Tibial nerve (tissue), 4 donors: ENCODE data around the gene MGLL. TPM values are rescaled to one million over a fixed set of nuclear protein-coding genes. Genes with fewer than 3 reads are reported as not detected.

Experiments
- DNase-seq, 2 donors: peaks; one replicate each; pipeline ENCODE4 v3.0.0-alpha.2; 2019; ENCODE audit warnings: low spot score in 2 of 2
- H3K27ac ChIP-seq, 4 donors: fragments of 200-600 bp; sonication (generic) in 3 of 4; one replicate each; pipeline ENCODE4 v1.5.1; 2017 to 2019; ENCODE audit warnings: mild to moderate bottlenecking in 1 of 4
- H3K27me3 ChIP-seq, 2 donors: fragments of 200-600 bp; sonication (generic) in 1 of 2; one replicate each; pipeline versions ENCODE4 v1.5.1 to v1.6.0; 2017 to 2019
- H3K36me3 ChIP-seq, 3 donors: fragments of 200-600 bp; sonication (generic); one replicate each; pipeline ENCODE4 v1.5.1; 2018 to 2019
- H3K4me1 ChIP-seq, 4 donors: fragments of 200-600 bp; sonication (generic) in 3 of 4; one replicate each; pipeline ENCODE4 v1.5.1; 2017 to 2019
- H3K4me3 ChIP-seq, 4 donors: fragments of 200-600 bp; sonication (generic) in 3 of 4; one replicate each; pipeline ENCODE4 v1.5.1; 2017 to 2019; ENCODE audit warnings: mild to moderate bottlenecking in 1 of 4, moderate library complexity in 1 of 4
- H3K9me3 ChIP-seq, 4 donors: fragments of 200-600 bp; sonication (generic) in 3 of 4; one replicate each; pipeline ENCODE4 v1.5.1; 2017 to 2019
- CTCF ChIP-seq, 5 experiments: fragments of 200-600 bp in 3 of 5; fragments of 450-650 bp in 2 of 5; sonication (generic) in 3 of 5; IDR thresholded peaks; one replicate each; pipeline ENCODE4 v1.5.1; 2016 to 2019; ENCODE audit warnings: antibody characterized with exemption in 5 of 5, mild to moderate bottlenecking in 3 of 5, moderate library complexity in 2 of 5
- EP300 ChIP-seq, 2 donors: sonication (generic); formaldehyde crosslinking; IDR thresholded peaks; one replicate each; pipeline ENCODE4 v1.6.1; 2017; ENCODE audit warnings: antibody characterized with exemption in 2 of 2, mild to moderate bottlenecking in 1 of 2
- POLR2A ChIP-seq, 2 donors: fragments of 450-650 bp; IDR thresholded peaks; one replicate each; pipeline ENCODE4 v1.6.1; 2017; ENCODE audit warnings: antibody characterized with exemption in 2 of 2, mild to moderate bottlenecking in 2 of 2, moderate library complexity in 2 of 2
- WGBS, 2 donors: methylation state at CpG; one replicate each; pipeline ENCODE4 v1.1.5; 2018; 5-methylcytosine and 5-hydroxymethylcytosine counted together
- total RNA-seq, 4 donors: library from RNA; depleted of rRNA; stranded (reverse); fragments of >200 nt; gene quantifications; one replicate each; pipeline ENCODE4 v1.1.0, GENCODE V29; 2016

Gene MGLL
- total RNA-seq, 4 donors from 2014 or later = 67.5 to 96.6 (median 86.1) TPM

DNA sequence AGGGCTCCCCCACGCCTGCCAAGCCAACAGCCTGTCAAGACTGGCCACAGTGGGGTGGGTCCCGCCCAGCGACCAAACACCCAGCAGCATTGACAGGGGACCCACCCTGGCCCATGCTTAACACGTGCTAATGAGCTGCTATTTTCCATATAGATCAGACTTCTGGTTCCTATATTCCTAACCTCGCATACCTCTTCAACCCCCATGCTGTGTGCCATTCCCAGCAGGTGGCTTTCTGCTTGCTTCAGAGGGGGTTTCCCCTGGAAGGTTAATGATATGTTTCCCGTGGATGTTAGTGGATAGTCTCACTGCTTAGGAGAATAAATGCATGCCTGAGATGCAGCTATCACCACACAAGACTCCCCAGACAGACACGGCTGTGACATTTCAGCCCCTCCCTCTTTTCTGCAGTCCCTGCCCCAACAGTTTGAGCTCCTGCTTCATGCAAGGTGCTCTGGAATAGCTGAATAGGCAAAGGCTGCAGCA lies 37.9 kb upstream of the MGLL start:
- TF ChIP-seq POLR2A (IDR thresholded peaks at IDR 0.05) = no peak
- no peaks in the 10 kb centered on the region for H3K27me3 ChIP-seq
- WGBS, 2 donors = 52 to 55% methylated on average over 7 of the region's 7 CpGs

DNA sequence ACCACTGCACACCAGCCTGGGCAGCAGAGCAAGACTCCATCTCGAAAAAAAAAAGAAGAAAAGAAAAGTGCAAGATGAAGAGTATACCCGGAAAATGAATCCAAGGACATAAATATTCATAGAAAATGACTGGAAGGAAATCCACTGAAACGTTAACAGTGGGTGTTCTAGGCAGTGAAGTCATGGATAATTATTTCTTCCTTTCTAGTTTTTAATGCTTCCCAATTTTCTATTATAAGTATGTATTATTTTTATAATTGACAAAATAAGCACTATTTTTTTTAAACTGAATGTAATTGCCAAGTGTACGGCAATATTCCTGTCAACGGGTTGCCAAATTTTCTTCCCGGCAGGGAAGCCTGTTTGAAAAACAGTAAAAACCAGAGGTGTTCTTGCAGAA lies 37.4 kb upstream of the MGLL start:
- TF ChIP-seq EP300 (IDR thresholded peaks at IDR 0.05) = no peak
- TF ChIP-seq POLR2A (IDR thresholded peaks at IDR 0.05) = no peak
- TF ChIP-seq CTCF (IDR thresholded peaks at IDR 0.05) = no peak
- 77 to 81% methylated on average over 6 of the region's 6 CpGs for WGBS, 2 donors
- Histone ChIP-seq H3K27me3 (no peaks in the 10 kb centered on the region), H3K4me3 (no peak overlapping the region), H3K27ac (no peak overlapping the region), H3K36me3 (no peaks in the 10 kb centered on the region), H3K9me3 (no peaks in the 10 kb centered on the region), H3K4me1 (no peaks in the 10 kb centered on the region)
- no peak for DNase-seq

More for the DNA sequence above, 37.9 kb upstream of the MGLL start:
- Histone ChIP-seq H3K4me1 (no peaks in the 10 kb centered on the region), H3K9me3 (no peaks in the 10 kb centered on the region), H3K36me3 (no peaks in the 10 kb centered on the region), H3K4me3 (no peak overlapping the region), H3K27ac (no peak overlapping the region)
- DNase-seq = no peak

GRCh38 chr3:127858937-127859336 lies 36.6 kb upstream of the MGLL start:
- H3K27ac ChIP-seq = no peak overlapping the region
- H3K4me3 ChIP-seq = no peak overlapping the region
- DNase-seq = no peak
- H3K27me3 ChIP-seq = no peaks in the 10 kb centered on the region
- no peaks in the 10 kb centered on the region for H3K36me3 ChIP-seq
- H3K9me3 ChIP-seq = no peaks in the 10 kb centered on the region
- TF ChIP-seq CTCF (IDR thresholded peaks at IDR 0.05) = no peak
- no peaks in the 10 kb centered on the region for H3K4me1 ChIP-seq
- 74 to 83% methylated on average over 5 of the region's 5 CpGs for WGBS, 2 donors

GRCh38 chr3:127858521-127858920 lies 36.2 kb upstream of the MGLL start:
- no peak overlapping the region for H3K4me3 ChIP-seq
- no peak for DNase-seq
- no peak overlapping the region for H3K27ac ChIP-seq
- H3K9me3 ChIP-seq = no peaks in the 10 kb centered on the region
- TF ChIP-seq EP300 (IDR thresholded peaks at IDR 0.05) = no peak
- no peak for TF ChIP-seq POLR2A (IDR thresholded peaks at IDR 0.05)
- TF ChIP-seq CTCF (IDR thresholded peaks at IDR 0.05) = no peak
- H3K27me3 ChIP-seq = no peaks in the 10 kb centered on the region
- WGBS, 2 donors = 82 to 83% methylated on average over 6 of the region's 6 CpGs
- H3K36me3 ChIP-seq = no peaks in the 10 kb centered on the region
- no peaks in the 10 kb centered on the region for H3K4me1 ChIP-seq

DNA sequence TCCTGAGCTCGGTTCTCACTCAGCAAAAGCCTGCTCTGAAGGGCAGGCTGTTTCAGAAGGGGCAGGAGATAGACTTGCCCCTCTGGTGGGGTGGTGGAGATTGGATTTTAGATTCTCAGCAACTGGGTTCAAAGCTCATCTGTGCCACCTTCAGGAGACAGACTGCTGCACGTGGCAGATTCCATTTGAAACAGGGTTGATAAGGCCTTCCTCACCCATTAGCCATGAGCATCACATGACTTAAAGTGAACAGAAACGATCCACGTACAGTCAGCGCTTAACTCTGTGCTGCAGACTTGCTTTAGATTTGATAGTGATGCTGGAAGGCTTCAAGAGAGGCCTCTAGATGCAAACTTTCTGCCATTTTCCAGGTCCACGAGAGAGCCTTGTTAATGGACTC lies 35.0 kb upstream of the MGLL start:
- Histone ChIP-seq H3K4me1 (no peaks in the 10 kb centered on the region), H3K9me3 (no peaks in the 10 kb centered on the region), H3K27me3 (no peaks in the 10 kb centered on the region), H3K27ac (no peak overlapping the region), H3K4me3 (no peak overlapping the region), H3K36me3 (no peaks in the 10 kb centered on the region)
- 58 to 65% methylated on average over 6 of the region's 6 CpGs for WGBS, 2 donors
- TF ChIP-seq CTCF (IDR thresholded peaks at IDR 0.05) = peak in 1 of 5 experiments; percentile 39
- no peak for TF ChIP-seq EP300 (IDR thresholded peaks at IDR 0.05)
- TF ChIP-seq POLR2A (IDR thresholded peaks at IDR 0.05) = no peak
- DNase-seq = no peak

DNA sequence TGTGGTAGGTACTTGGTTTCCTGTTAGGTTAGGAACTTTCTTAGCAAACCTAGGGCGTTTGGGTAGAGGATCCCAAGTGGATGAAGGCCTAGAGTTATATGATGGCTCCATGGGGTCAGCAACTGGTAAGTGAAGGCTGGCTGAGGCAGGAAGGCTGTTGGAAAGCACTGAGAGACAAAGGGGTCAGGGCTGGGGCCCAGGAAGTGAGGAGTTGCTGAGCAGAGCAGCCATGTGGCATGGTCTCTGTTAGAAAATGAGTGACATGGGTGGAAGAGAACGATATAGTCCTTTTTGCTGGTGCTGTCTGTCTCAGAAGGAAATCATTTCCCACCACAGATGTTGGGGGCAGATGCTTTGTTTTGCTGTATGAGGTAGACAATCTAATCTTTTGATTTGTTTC lies 34.5 kb upstream of the MGLL start:
- H3K36me3 ChIP-seq = no peaks in the 10 kb centered on the region
- no peak overlapping the region for H3K4me3 ChIP-seq
- no peak overlapping the region for H3K27ac ChIP-seq
- no peak for DNase-seq
- WGBS, 2 donors = 88 to 91% methylated on average over 2 of the region's 2 CpGs
- no peak for TF ChIP-seq CTCF (IDR thresholded peaks at IDR 0.05)
- no peak for TF ChIP-seq POLR2A (IDR thresholded peaks at IDR 0.05)
- TF ChIP-seq EP300 (IDR thresholded peaks at IDR 0.05) = no peak
- no peaks in the 10 kb centered on the region for H3K27me3 ChIP-seq
- H3K4me1 ChIP-seq = no peaks in the 10 kb centered on the region
- no peaks in the 10 kb centered on the region for H3K9me3 ChIP-seq
